NCI-H2171 treated with DMSO at 0.1 percent for 48 hours (cell line): Measurements from ENCODE around the gene NFATC1.

Source experiments
- DNase-seq: peaks from one replicate; lab custom pipeline; 2025; lab: John Stamatoyannopoulos, UW

NFATC1 gene

GRCh38 chr18:79441420-79441819 lies 45.7 kb downstream of the NFATC1 start:
- DNase-seq, result no peak

DNA sequence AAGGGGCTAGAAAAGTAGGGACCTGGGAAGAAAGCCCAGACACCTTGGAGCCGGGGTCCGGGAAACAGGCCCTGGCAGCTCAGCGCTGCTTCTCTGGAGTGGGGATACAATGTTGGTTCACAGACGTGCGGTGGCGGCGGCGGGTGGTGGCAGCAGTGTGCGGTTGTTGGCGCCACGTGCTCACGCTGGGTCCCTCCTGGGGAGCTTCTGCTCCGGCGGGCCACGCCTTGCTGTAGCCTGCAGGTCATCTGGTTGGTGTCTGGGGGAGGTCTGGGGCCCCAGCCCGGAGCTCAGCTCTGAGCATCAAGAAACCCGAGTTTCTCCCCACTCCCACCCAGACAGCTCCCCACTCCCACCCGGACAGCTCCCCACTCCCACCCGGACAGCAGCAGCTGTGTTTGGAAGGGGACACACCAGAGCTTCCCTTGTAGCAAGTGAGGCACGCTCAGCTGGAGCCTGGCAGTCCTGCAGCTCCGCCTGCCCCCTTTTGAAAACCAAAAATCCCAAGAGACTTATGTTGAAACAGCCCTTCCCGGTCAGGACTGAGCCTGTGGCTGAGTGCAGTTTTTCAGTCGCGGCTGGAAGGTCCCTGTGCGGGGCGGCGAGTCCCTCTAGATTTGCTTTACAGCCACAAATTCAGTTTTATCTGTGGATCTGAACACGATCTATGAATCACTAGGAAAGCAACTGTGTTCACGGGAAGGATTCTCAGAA lies 46.9 kb downstream of the NFATC1 start:
- DNase-seq, result peak; percentile 12

- DNase-seq, result no peak
These were observed 49.5 kb downstream of the NFATC1 start for GRCh38 chr18:79445221-79445620.

DNA sequence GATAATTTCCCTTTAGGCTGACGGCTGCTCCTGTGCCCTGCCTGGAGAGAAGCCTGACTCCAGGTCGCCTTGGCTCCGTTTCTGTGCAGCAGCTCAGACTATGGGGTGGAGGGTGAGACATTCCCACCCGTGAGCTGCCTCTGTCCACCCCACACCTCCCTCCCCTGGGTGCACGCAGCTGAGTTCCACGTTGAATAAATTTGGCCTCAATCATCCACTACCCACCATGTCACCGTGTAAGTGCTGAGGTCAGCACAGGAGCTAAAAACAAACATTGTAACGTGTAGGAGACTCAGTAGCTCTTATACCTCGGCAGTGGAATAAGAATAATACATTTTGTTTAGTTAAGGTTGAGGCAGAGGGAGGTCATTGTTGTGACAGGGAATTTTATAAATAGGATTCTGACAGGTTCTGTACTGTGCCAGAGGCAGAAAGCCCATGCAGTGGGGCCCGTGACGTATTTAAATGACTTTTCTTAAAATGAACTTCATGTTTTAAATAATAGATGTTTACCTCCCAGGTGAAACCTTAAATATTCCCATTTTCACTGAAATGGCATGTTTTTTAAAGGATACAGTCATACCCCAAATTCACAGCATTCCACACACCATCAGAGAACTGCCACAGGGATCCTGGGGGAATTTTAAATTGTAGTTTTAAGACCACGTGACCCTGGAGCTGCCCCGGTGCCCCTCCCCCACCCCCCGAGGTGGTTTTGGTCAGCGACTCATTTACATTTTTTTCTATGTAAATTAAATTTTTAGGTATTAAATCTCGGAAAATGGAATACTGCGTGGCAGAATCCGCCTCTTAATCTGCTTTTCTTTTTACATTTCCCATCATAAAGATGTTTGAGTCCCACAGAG lies 50.2 kb downstream of the NFATC1 start:
- DNase-seq, result no peak

DNA sequence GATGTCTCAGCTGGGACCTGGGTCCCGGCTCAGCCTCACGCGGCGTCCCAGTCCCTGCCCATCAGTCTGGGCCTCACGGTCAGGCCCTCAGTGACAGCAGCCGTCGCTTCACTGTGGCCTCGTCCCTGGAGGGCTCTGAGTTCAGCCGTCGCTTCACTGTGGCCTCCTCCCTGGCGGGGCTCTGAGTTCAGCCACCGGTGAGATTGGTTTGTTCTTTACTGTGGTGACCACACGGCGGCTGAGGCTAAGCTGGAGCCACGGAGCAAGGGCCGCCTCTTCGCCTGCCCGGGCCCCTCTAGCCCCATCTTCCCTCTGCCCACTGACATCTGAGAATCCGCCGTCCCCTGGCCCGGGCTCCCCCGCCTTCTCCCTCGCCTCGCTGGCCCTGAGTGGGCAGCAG lies 51.2 kb downstream of the NFATC1 start:
- DNase-seq, result no peak

- no peak for DNase-seq
These were observed 52.1 kb downstream of the NFATC1 start for GRCh38 chr18:79447703-79448367.

DNA sequence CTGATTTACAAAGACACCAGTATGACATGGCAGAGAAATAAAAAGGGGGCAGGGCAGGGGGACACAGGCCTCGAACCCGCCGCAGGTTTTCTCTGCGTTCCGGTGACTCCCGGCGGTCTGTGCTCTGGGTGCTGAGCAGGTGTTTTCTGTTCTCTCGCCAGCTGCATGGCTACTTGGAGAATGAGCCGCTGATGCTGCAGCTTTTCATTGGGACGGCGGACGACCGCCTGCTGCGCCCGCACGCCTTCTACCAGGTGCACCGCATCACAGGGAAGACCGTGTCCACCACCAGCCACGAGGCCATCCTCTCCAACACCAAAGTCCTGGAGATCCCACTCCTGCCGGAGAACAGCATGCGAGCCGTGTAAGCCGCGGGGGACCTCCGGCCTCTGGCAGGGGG lies 52.9 kb downstream of the NFATC1 start:
- no peak for DNase-seq

- no peak for DNase-seq
These were observed 54.0 kb downstream of the NFATC1 start for GRCh38 chr18:79449551-79450288.

GRCh38 chr18:79450289-79451080 lies 54.8 kb downstream of the NFATC1 start:
- no peak for DNase-seq

DNA sequence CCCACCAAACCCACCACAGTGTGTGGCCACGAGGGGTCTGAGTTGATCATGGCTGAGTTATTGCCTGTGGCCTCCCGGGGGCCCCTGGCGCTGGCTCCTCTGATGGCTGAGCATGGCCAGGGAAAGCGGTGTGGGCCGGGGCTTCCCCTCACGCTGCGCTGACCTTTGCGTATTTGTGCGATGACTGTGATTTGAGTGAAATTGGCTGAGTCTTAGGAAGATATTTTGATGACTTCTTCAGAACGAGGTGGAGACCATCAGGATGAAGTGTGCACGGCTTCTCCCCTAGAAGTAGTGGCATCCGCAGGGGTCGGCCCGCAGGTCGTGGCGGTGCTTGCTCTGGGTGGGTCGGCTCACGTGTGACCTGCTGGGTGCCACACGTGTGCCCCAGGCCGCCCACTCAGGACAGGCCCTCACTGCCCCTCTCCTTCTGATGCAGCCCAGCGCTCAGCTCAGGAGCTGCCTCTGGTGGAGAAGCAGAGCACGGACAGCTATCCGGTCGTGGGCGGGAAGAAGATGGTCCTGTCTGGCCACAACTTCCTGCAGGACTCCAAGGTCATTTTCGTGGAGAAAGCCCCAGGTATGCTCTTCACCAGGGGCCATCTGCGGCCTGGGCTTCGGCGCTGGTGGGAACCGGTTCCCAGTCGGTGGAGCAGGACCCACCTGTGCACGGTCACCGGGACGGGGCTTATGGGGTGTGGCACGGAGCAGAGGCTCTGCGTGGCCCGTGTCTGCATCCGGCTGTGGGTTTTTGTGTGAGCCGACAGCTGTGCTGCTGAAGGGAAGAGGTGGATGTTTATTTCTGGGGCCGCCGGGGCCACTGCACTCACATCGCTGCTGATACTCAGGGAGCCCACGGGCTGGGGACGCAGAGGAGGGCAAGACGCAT lies 55.8 kb downstream of the NFATC1 start:
- DNase-seq, result no peak

DNA sequence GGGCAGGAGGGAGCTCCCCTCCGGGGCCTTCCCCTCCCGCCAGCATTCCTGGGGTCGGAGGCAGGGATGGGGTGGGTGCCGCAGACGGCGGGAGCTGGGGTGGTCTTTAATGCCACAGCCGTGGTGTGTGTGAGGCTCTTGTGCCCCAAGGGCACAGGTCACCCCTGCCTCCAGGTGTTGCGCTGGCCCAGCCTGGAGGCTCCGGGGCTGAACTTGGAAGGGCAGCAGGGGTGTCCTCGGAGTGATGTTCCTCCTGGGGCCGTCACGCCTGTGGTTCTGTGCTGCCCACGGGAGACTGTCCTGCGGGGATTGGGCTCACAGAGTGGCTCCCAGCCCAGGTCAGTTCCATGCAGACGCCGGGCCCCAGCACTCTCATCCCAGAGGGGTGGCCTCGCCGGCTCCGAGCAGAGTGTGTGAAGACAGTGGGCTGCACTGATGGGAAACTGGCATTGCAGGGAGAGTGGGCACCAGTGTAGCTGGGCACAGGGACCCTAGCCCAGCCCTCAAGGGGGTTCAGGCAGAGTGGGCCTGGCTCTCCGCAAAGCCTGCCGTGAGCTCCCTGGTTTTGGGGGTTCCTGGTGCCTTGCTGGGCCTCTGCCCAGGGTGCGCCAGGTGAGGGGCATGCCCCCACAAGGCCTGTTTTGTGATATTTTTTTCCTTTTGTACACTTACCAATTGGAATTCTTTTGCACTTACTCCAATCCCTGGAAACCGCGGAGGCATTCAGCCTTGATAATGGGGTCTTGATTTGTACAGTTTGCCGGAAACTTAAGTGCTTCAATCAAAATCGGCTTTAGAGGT lies 56.7 kb downstream of the NFATC1 start:
- no peak for DNase-seq

- DNase-seq, result no peak
These were observed 57.4 kb downstream of the NFATC1 start for GRCh38 chr18:79452991-79453645.

DNA sequence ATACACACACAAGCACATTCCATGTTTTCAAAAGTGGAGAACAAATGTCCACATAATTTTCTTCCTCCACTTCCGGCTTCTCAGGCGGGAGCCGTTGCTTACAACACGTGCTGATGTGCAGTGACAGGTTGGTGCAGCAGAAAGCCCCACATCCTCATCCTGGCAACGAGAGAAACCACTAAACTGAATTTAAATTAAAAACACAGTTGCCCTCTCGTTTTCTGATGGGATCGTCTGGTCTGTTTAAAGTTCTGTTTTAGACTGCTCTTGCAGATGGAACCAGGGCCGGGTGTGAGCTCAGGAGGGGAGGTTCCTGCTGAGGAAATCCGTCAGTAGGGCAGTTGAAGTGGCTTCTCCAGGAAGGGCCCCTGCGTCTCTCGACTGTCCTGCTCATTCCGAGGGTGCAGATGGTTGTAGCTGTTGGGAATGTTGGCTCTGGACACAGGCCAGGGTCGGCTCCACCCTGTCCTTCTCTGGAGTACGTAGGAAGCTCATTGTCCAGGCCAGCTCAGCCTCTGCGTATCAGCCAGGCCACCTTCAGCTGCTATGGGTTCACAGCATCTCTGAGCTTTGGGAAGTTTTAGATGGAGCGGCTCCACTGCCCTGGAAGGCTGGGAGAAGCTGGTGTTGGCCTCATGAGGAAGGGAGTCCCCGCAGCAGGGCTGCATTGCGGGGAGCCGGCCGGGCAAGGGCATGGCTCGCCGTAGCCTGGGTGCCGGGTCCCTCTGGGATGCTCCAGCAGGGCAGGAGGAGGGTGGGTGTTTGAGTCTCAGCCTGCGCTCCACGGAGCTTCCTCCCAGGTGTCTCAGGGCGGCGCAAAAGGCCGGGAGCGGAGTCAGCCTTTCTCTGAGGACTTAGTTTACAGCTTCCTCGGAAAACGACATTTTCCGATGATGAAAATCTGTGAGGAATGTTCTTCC lies 58.3 kb downstream of the NFATC1 start:
- no peak for DNase-seq

DNA sequence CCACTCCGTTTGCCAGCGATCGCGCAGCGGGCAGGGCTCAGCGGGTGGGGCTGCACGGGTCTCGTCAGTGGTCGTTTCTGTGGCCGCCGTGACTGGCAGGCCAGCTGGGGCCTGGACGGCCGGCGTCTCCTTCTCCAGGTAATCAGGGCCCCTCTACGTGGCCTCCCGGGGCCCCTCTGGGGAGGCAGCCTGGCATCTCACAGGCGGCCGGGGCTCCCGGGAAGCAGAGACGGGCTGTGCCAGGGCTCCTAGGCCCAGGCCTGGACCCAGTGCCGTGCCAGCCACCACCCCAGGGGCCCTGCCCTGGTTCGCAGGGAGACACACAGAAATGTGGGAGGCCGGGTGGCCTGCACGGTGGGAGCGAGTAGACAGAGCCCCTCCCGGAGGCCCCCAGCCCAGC lies 59.5 kb downstream of the NFATC1 start:
- DNase-seq, result no peak

GRCh38 chr18:79456105-79456980 lies 60.6 kb downstream of the NFATC1 start:
- DNase-seq, result no peak

DNA sequence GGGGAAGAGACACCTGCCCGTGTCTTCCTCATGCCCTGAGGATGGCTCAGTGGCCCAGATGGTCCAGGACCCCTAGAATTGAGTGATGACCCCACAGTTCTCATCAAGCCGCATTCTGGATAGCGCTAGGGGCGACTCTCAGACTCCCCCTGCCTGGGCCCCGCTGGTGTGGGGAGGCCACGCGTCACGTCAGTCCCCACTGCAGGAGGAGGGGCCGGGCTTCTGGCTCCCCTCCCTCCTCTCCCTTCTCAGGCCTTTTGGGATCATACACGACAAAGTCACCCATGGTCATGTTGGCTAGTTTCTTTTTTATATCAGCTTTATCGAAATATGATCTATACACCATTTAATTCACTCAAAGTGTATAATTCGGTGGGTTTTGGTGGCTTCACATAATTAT lies 61.5 kb downstream of the NFATC1 start:
- DNase-seq, result no peak

GRCh38 chr18:79457652-79458051 lies 61.9 kb downstream of the NFATC1 start:
- DNase-seq, result no peak
